ENCODE measurements around the gene AKR7A2. TPM values are rescaled to one million over a fixed set of nuclear protein-coding genes. Genes with fewer than 3 reads are reported as not detected.
"Not testable (repeated sequence)": the region's sequence is repeated elsewhere in the genome, so short reads cannot be mapped to it uniquely, and the experiment has no call there.

Gene AKR7A2
- total RNA-seq, 2 experiments from 2014 or later: 11.1 to 11.8 TPM

DNA sequence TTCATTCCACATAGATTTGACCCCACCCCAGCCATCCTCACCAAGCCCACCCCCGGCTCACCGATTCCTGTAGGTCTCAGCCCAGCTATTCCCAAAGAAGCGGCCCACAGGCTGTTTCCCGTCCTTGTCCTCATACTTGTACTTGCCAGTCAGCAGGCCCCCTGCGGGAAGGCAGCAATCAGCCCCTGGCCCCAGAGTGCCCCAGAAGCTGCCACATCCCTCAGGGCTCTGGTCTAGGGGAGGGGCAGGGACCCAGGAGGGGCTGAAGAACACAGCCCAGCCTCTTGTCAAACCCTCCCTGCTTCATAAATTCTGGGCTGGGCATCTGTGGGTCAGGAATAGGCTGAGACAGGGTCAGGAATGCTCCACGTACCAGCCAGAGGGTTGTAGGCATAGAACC, 5.0 kb downstream of the AKR7A2 start:
- Histone ChIP-seq H3K4me1 (ENCODE audit: insufficient read depth, low read length) (peaks cover 17% of the 10 kb centered on the region), H3K36me3 (ENCODE audit: insufficient read depth, low read length) (peaks cover 54% of the 10 kb centered on the region), H3K9me3 (ENCODE audit: control insufficient read depth in 1 of 2, insufficient read depth in 1 of 2, low read length in 2 of 2) (peaks cover 0 to 4% of the 10 kb centered on the region in 2 experiments), H3K27me3 (ENCODE audit: control insufficient read depth in 1 of 2, insufficient read depth in 2 of 2, low read length in 2 of 2) (no peaks in the 10 kb centered on the region), H3K4me3 (ENCODE audit: low read length) (no peak overlapping the region), H3K27ac (ENCODE audit: low read depth in 1 of 2, low read length in 2 of 2) (no peak overlapping the region)
- ATAC-seq (ENCODE audit: poor library complexity): no peak
- TF ChIP-seq, protein P1, sequence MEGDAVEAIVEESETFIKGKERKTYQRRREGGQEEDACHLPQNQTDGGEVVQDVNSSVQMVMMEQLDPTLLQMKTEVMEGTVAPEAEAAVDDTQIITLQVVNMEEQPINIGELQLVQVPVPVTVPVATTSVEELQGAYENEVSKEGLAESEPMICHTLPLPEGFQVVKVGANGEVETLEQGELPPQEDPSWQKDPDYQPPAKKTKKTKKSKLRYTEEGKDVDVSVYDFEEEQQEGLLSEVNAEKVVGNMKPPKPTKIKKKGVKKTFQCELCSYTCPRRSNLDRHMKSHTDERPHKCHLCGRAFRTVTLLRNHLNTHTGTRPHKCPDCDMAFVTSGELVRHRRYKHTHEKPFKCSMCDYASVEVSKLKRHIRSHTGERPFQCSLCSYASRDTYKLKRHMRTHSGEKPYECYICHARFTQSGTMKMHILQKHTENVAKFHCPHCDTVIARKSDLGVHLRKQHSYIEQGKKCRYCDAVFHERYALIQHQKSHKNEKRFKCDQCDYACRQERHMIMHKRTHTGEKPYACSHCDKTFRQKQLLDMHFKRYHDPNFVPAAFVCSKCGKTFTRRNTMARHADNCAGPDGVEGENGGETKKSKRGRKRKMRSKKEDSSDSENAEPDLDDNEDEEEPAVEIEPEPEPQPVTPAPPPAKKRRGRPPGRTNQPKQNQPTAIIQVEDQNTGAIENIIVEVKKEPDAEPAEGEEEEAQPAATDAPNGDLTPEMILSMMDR (IDR thresholded peaks at IDR 0.05): no peak
- Mint-ChIP-seq H3K9me3 (no peaks in the 10 kb centered on the region), H3K4me3 (peak overlapping the region; percentile 40), H3K27ac (no peak overlapping the region), H3K4me1 (ENCODE audit: low read depth) (peaks cover 24% of the 10 kb centered on the region), H3K36me3 (ENCODE audit: low read depth) (peaks cover 69% of the 10 kb centered on the region), H3K27me3 (no peaks in the 10 kb centered on the region)
- no peak for DNase-seq
- CTCF ChIA-PET: no interaction called here
- intact Hi-C loops (cut with DNase I, micrococcal nuclease): no loop called here
- POLR2A ChIA-PET: no interaction called here

DNA sequence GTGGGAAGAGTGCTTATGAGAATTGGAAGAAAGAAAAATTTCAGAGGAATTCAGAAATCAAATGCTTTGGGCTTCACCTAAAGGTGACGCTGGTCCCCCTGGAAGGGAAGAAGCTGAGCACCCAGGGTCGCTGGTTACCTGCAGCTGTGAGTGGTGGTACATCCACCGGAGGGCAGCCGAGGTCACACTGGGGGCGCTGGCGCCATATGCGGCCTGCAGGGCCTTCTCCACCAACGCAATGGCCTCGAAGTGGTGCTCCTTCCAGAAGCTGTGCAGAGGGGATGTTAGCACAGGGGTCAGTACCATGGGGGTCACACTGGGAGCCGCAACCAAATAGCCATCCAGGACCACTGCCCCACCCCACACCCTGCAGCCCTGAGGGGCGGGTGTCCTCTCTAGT, 6.1 kb downstream of the AKR7A2 start:
- DNase-seq: no peak
- ATAC-seq (ENCODE audit: poor library complexity): no peak
- no peak overlapping the region for H3K27ac ChIP-seq (ENCODE audit: low read depth in 1 of 2, low read length in 2 of 2)
- CTCF ChIA-PET: no interaction called here
- intact Hi-C loops (cut with DNase I, micrococcal nuclease): no loop called here
- H3K9me3 Mint-ChIP-seq: no peaks in the 10 kb centered on the region
- H3K36me3 ChIP-seq (ENCODE audit: insufficient read depth, low read length): peaks cover 54% of the 10 kb centered on the region
- no peak overlapping the region for H3K4me3 ChIP-seq (ENCODE audit: low read length)
- no peak overlapping the region for H3K27ac Mint-ChIP-seq
- POLR2A ChIA-PET: no interaction called here
- no peaks in the 10 kb centered on the region for H3K27me3 ChIP-seq (ENCODE audit: control insufficient read depth in 1 of 2, insufficient read depth in 2 of 2, low read length in 2 of 2)
- TF ChIP-seq, protein P1 (IDR thresholded peaks at IDR 0.05): no peak
- H3K9me3 ChIP-seq (ENCODE audit: control insufficient read depth in 1 of 2, insufficient read depth in 1 of 2, low read length in 2 of 2): peaks cover 0 to 4% of the 10 kb centered on the region in 2 experiments
- no peak overlapping the region for H3K4me3 Mint-ChIP-seq
- peaks cover 65% of the 10 kb centered on the region for H3K36me3 Mint-ChIP-seq (ENCODE audit: low read depth)
- no peaks in the 10 kb centered on the region for H3K27me3 Mint-ChIP-seq
- H3K4me1 Mint-ChIP-seq (ENCODE audit: low read depth): peaks cover 18% of the 10 kb centered on the region
- H3K4me1 ChIP-seq (ENCODE audit: insufficient read depth, low read length): peaks cover 10% of the 10 kb centered on the region

DNA sequence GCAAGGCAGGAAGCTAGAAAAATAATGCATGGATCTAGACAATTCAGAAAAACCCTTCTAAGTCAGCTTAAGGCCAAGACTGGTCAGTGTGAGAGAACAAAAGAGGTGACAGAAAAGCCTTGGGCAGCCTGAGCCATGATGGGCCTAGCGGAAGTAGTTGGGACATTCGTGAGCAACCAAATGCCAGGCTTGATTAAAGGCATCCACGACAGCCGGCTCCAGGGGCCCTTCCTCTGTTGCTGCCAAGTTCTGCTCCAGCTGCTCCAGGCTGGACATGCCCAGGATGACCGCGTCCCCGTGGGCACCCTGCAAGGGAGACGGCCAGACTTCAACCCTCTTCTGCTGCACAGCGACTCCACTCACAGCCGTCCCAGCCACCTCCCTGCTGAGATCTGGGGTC, 7.9 kb downstream of the AKR7A2 start:
- POLR2A ChIA-PET; H3K9me3 ChIP-seq (ENCODE audit: control insufficient read depth in 1 of 2, insufficient read depth in 1 of 2, low read length in 2 of 2); intact Hi-C loops (cut with DNase I, micrococcal nuclease); H3K27me3 ChIP-seq (ENCODE audit: control insufficient read depth in 1 of 2, insufficient read depth in 2 of 2, low read length in 2 of 2); ATAC-seq (ENCODE audit: poor library complexity); H3K9me3 Mint-ChIP-seq; CTCF ChIA-PET; H3K27ac Mint-ChIP-seq; H3K4me3 Mint-ChIP-seq; H3K4me1 ChIP-seq (ENCODE audit: insufficient read depth, low read length); DNase-seq; H3K4me3 ChIP-seq (ENCODE audit: low read length); H3K27ac ChIP-seq (ENCODE audit: low read depth in 1 of 2, low read length in 2 of 2); H3K27me3 Mint-ChIP-seq; H3K4me1 Mint-ChIP-seq (ENCODE audit: low read depth): not testable (repeated sequence)
- peaks cover 73% of the 10 kb centered on the region for H3K36me3 Mint-ChIP-seq (ENCODE audit: low read depth)
- H3K36me3 ChIP-seq (ENCODE audit: insufficient read depth, low read length): peaks cover 54% of the 10 kb centered on the region

- ChIA-PET CTCF (no interaction called here), POLR2A (interaction anchor here (0.9 kb wide), 1 partner anchor 12 kb away, joined by 3 read pairs; the partner anchor contains the start of genes AKR7A2 and SLC66A1)
- no peaks in the 10 kb centered on the region for H3K4me1 Mint-ChIP-seq (ENCODE audit: low read depth)
- H3K27me3 ChIP-seq (ENCODE audit: control insufficient read depth in 1 of 2, insufficient read depth in 2 of 2, low read length in 2 of 2): no peaks in the 10 kb centered on the region
- no peaks in the 10 kb centered on the region for H3K4me1 ChIP-seq (ENCODE audit: insufficient read depth, low read length)
- intact Hi-C loops (cut with DNase I, micrococcal nuclease): no loop called here
- no peak overlapping the region for H3K4me3 Mint-ChIP-seq
- TF ChIP-seq, protein P1 (IDR thresholded peaks at IDR 0.05): no peak
- peaks cover 57% of the 10 kb centered on the region for H3K36me3 Mint-ChIP-seq (ENCODE audit: low read depth)
- peaks cover 19% of the 10 kb centered on the region for H3K36me3 ChIP-seq (ENCODE audit: insufficient read depth, low read length)
- DNase-seq (no peak), ATAC-seq (ENCODE audit: poor library complexity) (no peak)
- no peak overlapping the region for H3K4me3 ChIP-seq (ENCODE audit: low read length)
- H3K27ac Mint-ChIP-seq: no peak overlapping the region
- H3K9me3 Mint-ChIP-seq: peaks cover 3% of the 10 kb centered on the region
- H3K9me3 ChIP-seq (ENCODE audit: control insufficient read depth in 1 of 2, insufficient read depth in 1 of 2, low read length in 2 of 2): peaks cover 4% of the 10 kb centered on the region in 2 experiments
- no peaks in the 10 kb centered on the region for H3K27me3 Mint-ChIP-seq
- no peak overlapping the region for H3K27ac ChIP-seq (ENCODE audit: low read depth in 1 of 2, low read length in 2 of 2)
Observed at GRCh38 chr1:19300211-19300610, 11.7 kb downstream of the AKR7A2 start.
